HL-60 (cell line): ENCODE results near the gene PACRG.

Experiments
- CTCF ChIP-seq: IDR thresholded peaks from one replicate; pipeline ENCODE4 v1.5.1; 2011; ENCODE audit warnings: low read length, control low read depth, inconsistent platforms; ENCODE audit not compliant: insufficient read depth
- POLR2AphosphoS5 ChIP-seq: IDR thresholded peaks from 2 replicates; pipeline ENCODE4 v1.6.1; 2012; ENCODE audit warnings: low read depth
- REST ChIP-seq: IDR thresholded peaks from 2 replicates; pipeline ENCODE4 v1.6.1; 2012; ENCODE audit warnings: low read depth; ENCODE audit not compliant: insufficient replicate concordance

DNA sequence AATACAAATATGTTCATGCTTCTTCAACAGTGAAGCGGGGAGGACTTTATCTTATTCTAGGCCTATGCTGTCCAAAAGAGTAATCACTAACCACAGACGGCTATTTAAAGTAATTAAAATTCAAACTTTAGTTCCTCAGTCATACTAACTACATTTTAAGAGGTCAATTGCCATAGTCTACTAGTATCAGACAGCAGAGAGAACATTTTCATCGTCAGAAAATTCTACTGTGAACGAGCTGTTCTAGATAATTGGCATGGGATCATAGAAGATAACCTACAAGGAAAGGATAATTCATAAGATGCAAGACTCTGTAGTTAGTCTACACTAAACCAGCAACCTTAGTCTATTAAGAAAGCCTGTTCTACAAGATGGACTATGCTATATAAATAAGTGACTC is 44.6 kb upstream of the PACRG start:
- TF ChIP-seq CTCF (no peak), POLR2AphosphoS5 (no peak), REST (no peak)
